ENCODE results near the gene DUSP7.

DUSP7 gene

DNA sequence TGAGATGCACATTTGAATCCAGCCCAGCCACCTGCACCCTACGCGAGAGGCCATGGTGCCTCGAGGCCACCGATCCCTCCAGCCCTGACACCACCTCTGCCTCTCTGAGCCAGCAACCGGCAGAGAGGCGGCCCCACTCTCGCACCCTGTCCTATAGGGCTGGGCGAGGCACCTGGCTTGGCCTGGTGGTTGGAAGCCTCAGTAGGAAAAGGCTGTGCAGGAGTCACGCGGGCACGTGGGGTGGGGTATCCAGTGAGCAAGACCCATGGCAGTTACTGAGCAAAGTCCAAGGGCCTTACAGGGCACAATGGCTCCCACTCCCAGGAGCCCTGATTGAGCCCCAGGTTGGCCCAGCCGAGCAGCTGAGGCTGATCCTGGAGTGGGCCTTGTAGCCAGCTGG lies 12.4 kb upstream of the DUSP7 start:
- no peak for DNase-seq (ENCODE audit: low read depth in 2 of 2)

DNA sequence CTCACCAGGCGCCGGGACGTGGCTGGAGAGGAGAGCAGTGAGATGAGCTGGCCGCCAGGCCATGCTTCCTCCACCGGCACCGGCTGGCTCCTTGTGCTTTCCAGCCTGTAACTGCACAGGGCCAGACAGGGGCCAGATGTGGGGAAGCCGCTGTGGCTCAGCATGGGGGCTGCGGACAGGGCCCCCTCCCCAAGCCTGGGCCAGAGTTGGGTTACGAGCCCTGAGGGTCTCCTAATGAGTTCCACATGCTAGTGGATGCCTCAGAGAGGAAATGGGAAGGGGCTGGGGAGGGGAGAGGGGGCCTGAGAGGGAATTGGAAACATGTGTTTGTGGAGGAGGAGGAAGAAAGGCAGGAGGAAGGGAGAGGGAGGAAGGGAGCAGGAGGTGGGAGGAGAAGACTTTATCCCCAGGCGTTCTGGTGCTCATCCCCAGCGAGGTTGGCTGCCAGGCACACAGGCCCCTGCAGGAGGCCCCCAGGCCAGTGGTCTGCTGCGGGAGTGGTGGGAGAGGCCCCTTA lies 11.7 kb upstream of the DUSP7 start:
- no peak for DNase-seq (ENCODE audit: low read depth in 2 of 2)

DNA sequence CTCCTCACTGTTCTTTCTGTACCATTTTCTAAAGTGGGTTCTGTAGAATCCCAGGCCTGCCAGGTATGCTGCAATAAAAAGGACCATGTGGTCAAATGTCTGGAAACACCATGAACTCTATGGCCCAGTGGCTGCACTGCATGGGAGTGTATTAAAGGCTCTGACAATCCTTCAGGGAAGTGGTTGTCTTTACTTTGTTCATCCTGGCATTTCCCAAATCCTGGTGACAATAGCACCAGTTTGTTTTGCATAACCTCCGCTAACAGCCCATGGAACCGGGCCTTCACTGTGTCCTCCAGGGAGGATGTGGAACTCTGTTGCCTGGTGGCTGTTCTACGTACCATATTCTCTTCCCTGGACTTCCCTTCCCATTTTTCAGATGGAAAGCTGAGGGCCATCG lies 11.2 kb upstream of the DUSP7 start:
- no peak for DNase-seq (ENCODE audit: low read depth in 2 of 2)

DNA sequence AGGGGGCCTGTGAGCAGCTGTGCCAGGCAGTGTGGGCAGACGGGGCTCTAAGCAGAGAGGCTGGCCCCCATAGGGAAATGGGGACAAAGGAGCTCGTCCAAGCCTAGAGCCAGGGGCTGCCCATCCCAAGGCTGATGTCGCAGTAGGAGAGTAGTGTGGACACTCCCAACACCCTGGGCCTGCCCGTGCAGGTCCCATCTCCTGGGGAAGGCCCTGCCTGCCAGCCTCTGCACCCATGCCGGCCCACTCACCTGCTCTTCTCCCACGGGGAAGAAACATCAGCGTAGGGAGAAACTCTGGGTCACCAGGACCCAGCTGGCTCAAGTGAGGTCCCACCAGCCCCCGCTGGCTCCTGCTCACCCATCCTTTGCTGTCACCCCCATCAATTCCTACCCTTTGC lies 10.7 kb upstream of the DUSP7 start:
- DNase-seq (ENCODE audit: low read depth in 2 of 2), result no peak

DNA sequence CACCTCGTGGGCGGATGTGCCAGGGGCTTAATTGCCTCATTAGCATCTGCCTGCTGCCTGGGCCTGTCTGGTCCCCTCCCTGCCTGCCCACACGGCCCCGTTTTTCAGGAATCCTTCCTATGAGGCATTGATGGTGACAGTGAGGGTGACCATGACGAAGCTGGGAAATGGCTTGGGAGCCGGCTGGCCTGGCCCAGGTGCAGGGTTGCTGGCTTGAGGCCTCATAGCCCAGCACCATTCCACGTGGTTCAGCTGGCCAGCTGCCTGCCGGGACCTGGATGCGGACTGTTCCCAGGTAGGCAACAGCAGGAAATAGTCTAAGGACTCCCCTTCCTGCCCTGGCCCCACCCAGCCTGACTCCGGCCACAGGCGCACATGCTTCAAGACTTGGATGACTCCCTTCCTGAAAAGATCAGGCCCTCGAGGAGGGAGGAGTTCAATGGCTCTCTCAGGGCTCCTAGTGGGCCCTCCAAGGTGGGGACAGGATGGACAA lies 8.9 kb upstream of the DUSP7 start:
- no peak for DNase-seq (ENCODE audit: low read depth in 2 of 2)

DNA sequence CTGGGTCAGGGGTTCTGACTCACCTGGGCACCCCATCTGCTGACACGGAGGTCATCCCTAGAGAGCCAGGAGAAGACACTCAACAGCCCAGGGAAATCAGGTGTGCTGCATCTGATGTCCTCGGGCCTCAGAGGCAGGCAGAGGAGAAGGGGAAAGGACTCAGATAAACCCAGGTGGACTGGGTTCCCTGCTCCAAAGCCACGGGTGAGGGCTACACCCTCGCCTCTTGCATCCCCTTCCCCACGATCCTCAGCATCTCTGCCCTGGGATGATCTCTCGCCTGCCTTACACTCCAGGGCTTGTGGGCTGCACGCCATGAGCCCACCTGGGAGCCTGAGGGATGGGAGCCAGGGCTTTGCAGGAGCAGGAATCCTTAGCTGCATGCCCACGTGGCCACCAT lies 8.2 kb upstream of the DUSP7 start:
- DNase-seq (ENCODE audit: low read depth in 2 of 2), result no peak

DNA sequence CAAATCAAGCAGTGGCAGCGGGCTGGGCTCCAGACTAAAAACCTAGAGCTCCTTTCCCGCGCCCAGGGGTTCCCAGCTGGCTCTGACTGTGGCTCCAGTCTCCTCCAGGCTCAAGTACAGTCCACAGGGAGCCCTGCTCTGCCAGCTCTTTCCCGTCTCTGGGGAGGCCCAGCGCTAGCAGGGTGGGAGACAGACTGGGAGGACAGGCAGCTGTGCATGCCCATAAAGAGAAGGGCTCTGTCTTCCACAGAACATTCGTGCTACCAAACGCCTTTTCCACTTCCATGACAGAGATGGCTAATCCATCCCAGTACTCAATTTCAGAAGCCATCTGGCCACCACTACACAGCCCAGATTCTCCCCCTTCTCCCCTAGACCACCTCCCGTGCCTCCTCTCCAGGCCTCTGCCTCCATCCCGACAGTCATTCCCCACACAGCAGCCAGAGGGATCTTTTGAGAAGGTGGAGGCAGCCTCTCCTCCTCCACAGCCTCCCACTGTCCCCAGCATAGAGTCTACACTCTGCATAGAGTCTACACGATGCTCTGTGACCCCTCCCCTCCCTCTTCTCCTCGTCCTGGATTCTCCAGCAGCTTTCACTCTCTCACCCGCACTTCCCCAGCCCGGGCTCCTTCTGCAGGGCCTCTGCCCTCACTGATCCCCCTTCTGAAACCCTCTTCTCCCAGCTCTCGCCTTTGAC lies 6.8 kb upstream of the DUSP7 start:
- DNase-seq (ENCODE audit: low read depth in 2 of 2), result no peak

DNA sequence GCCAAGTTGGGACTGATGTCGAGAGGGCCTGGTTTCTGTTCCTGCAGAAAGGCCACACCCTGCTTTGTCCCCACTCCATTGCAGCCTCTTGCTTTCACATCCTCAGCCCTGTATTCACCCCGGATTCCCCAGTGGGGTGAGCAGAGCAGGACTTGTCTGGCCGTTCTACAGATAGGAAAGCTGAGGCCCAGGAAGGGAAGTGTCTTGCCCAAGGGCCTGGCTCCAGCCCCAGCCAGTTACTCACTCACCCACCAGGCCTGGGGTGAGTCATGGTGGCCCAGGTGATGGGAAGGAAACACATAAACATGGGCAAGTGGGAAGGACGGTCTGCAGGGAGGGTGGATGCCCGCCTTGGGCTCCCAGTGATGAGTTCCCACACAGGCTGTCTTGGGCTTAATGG lies 6.1 kb upstream of the DUSP7 start:
- DNase-seq (ENCODE audit: low read depth in 2 of 2), result no peak

DNA sequence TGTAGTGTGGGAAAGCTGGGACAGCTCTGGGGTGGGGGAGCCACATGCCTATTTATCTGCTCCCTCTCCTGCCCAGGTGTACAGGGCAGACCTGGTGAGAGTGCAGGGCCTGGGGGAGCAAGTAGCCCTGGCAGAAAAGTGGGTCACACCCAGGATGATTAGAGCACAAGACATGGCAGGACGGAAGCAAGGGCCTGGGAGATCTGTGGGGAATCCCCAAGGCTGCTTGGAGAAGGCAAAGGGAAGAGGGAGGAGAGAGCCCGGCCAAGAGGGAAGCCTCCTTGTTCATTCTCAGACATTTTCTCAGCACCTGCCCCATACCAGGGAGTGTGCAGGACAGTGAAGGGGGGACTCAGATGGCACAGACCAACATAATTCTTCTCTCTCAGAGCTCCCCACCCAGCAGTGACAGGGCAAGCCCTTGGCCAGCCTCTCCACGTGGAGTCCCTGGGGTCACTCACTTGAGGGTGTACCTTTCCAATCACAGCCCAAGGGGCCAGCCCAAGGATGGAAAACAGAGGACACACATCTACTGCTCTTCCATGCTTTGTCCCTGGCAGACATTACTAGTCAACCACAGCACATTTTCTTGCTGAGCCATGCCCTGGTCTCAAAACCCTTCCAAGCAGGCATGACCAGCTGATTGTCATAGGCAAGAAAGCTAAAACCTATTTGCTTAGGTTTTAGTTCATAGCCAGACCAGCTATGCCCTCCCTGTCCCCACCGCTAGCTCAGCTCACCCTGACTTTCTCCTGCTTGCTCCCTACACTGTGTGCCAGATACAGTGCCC lies 4.9 kb upstream of the DUSP7 start:
- no peak for DNase-seq (ENCODE audit: low read depth in 2 of 2)

DNA sequence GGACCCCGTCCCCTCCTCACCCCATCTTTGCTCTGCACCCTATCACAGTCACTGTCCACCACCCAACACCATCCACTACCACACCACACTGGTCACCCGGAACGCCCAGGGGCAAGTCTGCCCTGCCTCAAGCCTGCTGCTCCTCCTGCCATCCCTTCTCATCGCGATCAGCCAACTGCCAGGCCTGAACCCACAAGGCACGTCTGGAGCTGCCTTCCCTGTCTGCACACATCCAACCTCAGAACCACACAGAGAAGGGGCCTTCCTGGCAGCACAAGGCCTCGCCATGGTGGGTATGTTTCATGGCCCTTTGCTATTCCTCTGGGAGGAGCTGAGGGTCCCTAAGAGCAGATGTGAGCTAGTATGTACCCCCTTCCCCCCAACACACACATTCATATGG lies 3.4 kb upstream of the DUSP7 start:
- DNase-seq (ENCODE audit: low read depth in 2 of 2), result no peak

DNA sequence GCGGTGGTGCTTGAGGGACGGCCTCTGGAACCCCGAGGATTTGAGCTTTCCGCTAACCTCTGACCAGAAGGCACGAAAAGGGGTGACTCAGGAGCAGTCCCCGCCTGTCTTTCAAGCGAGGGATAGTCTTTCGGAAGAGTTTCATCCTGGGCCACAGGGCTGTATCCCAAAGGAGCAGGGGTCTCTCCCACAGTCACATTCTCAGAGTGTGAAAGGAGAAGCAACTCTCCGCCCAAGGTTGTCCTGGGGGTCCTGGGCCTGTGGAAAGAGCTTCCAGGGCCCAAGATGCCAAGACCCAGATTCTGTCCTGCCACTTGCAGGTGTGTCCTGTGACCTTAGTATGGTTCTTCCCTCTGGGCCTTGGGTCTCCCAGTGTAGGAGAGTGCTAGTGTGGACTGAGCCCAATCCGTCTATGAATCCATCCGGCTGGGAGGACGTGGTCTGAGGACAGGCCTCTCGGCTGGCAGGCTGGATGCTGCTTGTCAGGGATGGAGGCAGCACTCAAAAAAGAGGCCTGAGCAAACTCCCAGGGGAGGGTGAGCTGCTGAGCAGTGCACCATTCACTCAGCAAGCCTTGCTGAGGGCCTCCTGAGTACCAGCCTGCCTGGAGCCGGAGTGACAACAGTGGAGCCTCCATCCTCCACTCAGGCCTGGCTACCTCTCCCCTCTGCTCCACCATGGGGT lies 1.6 kb upstream of the DUSP7 start:
- DNase-seq (ENCODE audit: low read depth in 2 of 2), result no peak

DNA sequence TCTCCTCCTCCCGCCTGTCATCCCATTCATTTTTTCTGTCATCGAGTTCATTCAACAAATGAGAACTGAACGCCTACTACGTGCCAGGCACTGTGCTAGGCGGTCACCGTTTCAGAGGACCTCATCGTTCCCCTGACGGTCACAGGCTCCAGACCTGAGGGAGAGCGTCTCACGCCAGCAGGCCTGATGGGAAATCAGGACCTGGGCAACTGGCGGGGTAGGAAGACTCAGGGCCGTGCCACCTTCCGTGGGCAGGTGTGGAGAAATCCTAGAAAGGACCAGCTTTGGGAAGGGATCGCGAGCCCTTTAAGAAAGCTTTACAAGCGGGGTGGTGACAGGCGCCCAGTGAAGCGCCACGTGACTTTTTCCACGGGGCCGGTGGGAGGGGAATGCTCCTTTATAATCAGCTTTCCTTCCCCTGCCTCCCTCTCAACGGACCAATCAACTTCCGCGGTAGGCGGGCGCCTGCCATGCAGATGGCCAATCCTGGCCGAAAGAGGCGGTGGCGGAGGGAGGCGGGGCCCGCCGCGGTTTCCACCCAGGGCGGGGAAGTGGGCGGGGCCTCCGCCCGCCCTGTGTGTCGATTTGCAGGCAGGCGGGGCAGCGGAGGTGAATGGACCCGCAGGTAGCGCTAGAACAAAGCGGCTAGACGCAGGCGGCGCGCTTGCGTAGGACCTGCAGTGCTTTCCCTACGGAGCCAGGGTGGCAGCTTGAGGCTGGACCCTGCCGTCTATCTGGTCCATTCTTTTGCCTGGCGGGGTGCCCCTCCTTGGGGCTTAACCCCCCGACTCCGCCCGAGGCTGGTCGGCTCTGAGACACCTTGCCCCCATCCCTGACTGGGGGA lies 819 bp upstream of the DUSP7 start:
- peak; percentile 98 to 99 for DNase-seq (ENCODE audit: low read depth in 2 of 2)

DNA sequence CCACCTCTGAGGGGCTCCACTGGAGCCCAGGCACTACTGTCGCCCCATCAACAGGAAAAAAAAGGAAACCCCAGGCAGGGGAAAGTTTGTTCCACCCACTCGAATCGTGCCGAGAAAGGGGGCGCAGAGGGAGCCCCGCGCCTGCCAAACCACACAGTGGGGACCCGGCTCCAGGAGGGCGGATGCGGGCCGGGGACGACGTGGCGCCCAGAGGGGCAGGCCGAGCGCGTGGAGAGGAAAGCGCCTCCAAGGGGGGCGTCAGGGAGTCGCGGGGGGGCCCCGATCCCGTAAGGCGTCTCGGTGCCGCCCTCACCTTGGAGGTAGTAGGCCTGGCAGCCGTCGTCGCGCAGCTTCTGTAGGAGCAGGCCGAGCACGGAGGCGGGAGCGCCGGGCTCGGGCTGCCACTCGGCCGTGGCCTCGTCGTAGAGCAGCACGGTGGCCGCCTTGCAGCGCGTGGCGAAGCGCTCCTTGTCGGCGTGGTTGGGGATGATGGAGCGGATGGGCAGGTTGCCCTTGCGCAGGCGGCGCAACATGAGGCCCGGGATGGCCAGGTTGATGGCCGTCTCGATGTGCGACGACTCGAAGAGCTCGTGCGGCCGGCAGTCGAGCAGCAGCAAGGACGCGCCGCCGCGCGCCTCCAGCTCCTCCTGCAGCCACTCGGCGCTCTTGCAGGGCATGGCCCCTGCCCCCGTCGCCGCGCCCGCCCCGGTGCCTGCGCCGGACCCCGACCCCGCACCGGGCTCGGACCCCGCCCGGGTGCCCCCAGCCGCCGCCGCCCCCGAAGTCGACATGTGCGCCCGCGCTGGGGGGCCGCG lies 627 bp downstream of the DUSP7 start:
- DNase-seq (ENCODE audit: low read depth in 2 of 2), result peak in 1 of 2 donors; percentile 32

DNA sequence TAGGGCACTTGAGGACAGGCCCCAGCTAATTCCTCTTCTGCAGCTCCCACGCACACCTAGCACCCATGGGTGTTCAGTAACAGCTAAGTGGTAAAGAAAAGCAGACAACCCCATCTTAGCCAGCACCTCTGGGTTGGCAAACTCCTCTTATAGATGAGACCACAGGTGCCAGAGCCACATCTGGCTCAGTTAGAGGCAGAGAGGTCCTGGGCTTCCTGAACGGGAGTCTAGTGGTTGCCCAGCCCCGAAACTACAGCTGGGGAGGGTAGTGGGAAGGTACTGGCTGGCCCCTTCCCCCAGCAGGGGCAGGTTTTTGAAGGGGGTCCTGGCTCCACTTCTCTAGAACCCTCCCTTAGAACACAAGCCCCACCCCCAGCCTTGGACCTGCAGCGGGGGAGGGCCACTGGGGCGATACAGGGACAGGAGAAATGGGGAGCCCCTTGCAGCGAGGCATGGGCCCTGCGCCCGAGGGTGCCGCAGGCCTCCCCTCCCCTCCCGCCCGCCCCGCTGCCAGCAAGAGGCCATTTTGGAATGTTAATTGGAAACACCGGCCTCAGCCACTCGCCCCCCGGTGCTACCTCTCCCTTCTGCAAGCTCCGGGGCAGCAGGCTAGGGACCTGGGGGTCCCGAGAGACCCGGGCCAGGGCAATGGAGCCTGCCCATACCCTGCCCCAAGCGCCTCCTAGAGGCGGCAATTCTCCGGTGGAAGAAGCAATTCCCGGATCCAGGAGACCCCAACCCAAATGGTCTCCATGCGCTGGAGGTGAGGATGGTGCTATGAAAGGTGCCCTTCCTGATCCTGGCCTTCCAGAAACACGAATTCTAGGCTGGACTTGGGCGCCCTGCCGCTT lies 1.5 kb downstream of the DUSP7 start:
- peak in 1 of 2 donors; percentile 9 for DNase-seq (ENCODE audit: low read depth in 2 of 2)

DNA sequence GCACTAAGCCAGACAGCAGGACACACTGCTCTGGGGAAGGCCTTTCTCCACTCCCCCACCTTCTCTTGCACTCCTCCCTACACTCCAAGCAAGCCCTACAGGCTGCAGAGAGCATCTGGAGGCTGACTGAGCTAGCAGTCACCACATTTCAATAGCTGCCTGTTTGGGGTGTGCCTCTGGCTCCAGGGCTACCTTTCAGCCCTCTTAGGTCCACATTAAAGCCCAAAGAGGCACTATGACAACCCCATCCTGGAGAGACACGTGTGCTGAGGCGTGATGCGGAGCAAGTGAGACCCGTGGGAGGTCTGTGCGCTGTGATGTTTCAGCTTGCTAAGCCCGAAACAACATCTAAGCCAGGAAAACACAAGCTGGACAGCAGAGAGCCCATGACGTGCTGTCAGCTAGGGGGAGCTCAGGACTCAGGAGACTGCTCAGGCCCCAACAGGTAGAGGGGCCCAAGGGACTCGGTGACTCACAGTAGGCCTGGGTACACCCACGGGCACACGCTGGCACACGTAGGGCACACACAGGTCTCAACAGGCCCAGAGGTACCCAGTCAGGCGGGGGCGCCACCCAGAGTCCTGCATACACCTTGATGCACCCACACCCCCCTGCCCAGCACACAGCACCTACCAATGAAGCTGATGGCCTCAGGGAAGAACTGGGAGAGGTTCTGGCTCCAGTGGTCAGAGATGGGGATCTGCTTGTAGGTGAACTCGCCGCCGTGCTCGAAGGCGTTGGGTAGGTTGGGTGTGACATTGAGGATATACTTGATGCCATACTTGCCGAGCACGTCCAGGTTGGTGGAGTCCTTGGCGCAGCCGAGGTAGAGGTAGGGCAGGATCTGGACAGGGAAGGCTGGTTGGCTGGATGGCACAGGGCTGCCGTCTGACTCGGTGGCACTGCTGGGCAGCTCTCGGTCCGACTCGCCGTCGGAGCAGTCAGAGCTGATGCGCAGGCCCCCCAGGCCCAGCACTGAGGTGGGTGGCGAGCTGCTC lies 2.8 kb downstream of the DUSP7 start:
- DNase-seq (ENCODE audit: low read depth in 2 of 2), result peak; percentile 11 to 32

DNA sequence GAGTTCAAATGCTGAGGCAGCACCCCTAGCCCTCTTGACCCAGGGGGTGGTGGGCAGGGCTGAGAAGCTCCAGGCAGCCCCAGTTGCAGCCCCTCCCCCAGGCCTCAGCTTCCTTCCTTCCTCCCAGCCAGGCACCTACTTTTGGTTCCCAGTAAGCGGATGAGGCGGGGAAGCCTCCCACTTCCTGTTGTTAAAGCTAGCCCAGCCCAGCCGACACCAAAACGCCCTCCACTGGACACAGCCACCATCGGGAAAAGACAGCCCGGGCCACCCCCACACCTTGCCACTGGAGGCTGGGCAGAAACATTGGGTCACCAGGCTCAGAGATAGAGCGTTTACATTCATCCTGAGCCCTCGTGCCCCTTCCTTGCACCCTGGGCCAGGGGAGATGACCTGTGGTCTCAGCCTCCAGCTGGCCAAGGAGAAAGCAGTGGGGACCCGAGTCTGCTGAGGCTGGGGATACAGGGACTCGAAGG lies 3.5 kb downstream of the DUSP7 start:
- peak; percentile 28 to 32 for DNase-seq (ENCODE audit: low read depth in 2 of 2)

DNA sequence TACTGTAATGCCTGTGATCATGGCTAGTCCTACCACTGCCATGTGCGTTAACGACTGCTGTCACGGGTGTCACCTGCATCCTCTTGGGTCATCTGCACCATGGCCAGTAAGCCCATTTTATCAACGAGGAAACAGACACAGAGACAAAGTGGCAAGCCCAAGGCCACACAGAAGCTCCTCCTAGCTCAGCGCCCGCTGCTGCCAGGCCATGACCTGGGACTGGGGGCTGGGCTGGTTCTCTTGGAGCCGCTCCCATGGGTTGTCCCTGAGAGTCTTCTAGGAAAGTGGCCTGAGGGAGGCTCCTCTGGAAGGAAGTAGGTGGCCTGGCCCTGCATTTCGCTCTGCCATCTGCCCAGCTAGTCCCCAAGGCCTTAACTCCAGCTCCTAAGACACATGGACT lies 4.9 kb downstream of the DUSP7 start:
- no peak for DNase-seq (ENCODE audit: low read depth in 2 of 2)

DNA sequence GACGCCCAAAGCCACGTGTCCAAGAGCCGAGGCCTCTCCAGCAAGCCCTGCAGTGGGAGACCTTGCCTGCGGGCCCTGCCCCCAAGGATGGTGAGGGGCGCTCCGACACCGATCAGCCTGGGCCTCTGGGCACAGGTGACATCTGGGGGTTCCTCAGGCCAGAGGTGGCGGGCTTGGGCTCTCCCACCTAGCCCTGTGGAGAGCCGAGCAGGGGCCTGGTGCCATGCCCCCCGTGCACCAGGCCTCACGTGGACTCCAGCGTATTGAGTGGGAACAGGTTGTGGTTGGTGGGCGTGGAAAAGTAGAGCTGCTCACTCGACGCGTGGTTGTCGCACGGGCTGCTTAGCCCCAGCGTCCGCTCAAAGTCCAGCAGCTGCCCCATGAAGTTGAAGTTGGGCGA lies 5.8 kb downstream of the DUSP7 start:
- DNase-seq (ENCODE audit: low read depth in 2 of 2), result no peak

Data from stimulated activated CD8-positive, alpha-beta memory T cell treated with anti-CD3 and anti-CD28 coated beads, Interleukin-2, amount 100 ng/mL, for 48 hours (primary cell).